Esophagus squamous epithelium (tissue), 4 donors: ENCODE results near the gene PTPRN2.

Experiments used
- CTCF ChIP-seq, 6 experiments: fragments of 450-650 bp in 4 of 6; fragments of 200-600 bp in 2 of 6; sonication (generic) in 2 of 6; IDR thresholded peaks; one replicate each; pipeline ENCODE4 v1.5.1; 2016 to 2019; ENCODE audit warnings: antibody characterized with exemption in 6 of 6, mild to moderate bottlenecking in 4 of 6, moderate library complexity in 4 of 6
- POLR2A ChIP-seq, 4 donors: fragments of 450-650 bp; IDR thresholded peaks; one replicate each; pipeline ENCODE4 v1.6.1; 2017; ENCODE audit warnings: antibody characterized with exemption in 4 of 4, mild to moderate bottlenecking in 4 of 4, moderate library complexity in 3 of 4

- TF ChIP-seq CTCF (IDR thresholded peaks at IDR 0.05), result no peak
- no peak for TF ChIP-seq POLR2A (IDR thresholded peaks at IDR 0.05)
Measured at GRCh38 chr7:157551325-157552070, 1036.1 kb downstream of the PTPRN2 start.
